Measurements from ENCODE around the gene TSPAN17.

DNA sequence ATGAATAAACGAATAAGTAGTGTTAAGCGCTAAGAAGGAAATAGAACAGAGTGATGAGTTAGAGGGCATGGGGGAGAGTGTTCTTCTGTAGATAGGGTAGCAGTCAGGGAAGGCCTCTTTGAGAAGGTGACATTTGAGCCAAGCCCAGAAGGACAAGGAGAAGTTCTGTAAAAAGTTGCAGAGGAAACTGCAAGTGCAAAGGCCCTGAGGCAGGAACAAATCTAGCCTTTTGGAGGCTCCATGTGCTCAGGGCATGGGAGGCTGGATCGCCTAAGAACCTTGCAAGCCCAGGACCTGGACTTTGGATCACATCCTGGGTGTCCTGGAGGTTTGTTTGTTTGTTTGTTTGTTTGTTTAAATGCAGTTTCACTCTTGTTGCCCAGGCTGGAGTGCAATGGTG, 8.8 kb upstream of the TSPAN17 start:
- TF ChIP-seq POLR2A (IDR thresholded peaks at IDR 0.05; ENCODE audit: low read depth, low read length) (no peak), POLR2AphosphoS5 (IDR thresholded peaks at IDR 0.05; ENCODE audit: low read depth, low read length) (no peak)
